Measurements from ENCODE around the gene VAMP4. TPM values are rescaled to one million over a fixed set of nuclear protein-coding genes. Genes with fewer than 3 reads are reported as not detected.
A peak's percentile ranks its signal among the peaks of the same experiment; 100 is the strongest.
"Not testable (repeated sequence)": the region's sequence is repeated elsewhere in the genome, so short reads cannot be mapped to it uniquely, and the experiment has no call there.

The VAMP4 gene
- total RNA-seq, 1 donor, result 7.3 TPM

GRCh38 chr1:171715813-171716251 is 26.0 kb downstream of the VAMP4 start:
- H3K4me3 ChIP-seq (ENCODE audit: low read depth, low read length), result no peak overlapping the region
- peak; percentile 50 for TF ChIP-seq CTCF (IDR thresholded peaks at IDR 0.05; ENCODE audit: insufficient read depth, low read depth, low read length)
- peak; percentile 43 for DNase-seq (ENCODE audit: low read depth)

DNA sequence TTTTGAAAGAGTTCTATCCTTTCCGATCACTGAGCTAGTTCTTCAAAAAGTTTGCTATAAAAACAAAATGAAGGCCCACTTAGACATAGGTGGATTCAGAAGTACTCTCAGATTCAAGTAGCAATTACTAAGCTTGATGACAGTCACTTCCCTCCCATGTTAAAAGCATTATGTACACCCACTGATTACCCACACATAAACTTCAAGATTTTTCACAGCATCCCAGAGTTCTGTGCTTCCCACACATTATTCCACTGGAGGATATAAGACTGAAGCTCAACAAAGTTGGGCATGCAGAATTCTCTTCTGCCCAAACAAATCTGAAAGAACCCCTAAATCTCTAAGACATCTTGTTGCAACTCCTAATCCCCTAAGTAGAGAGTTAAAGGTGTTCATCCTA is 29.5 kb downstream of the VAMP4 start:
- DNase-seq (ENCODE audit: low read depth), result no peak
- no peak for TF ChIP-seq CTCF (IDR thresholded peaks at IDR 0.05; ENCODE audit: insufficient read depth, low read depth, low read length)
- no peak overlapping the region for H3K4me3 ChIP-seq (ENCODE audit: low read depth, low read length)

DNA sequence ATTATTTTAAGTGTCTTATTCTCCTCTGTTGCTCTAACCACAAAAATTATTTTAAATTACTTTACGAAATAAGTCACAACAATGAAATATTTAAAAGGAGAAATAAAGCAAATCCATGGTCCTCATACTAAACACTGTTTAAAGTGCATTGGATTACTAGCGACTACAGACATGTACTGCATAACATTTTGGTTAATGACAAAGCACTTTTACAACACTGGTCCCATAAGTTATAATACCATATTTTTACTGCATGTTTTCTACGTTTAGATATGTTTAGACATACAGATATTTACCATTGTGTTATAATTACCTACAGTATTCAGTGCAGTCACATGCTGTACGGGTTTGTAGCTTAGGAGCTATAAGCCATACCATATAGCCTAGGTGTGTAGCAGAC is 30.2 kb downstream of the VAMP4 start:
- H3K4me3 ChIP-seq (ENCODE audit: low read depth, low read length), result no peak overlapping the region
- TF ChIP-seq CTCF (IDR thresholded peaks at IDR 0.05; ENCODE audit: insufficient read depth, low read depth, low read length), result no peak
- no peak for DNase-seq (ENCODE audit: low read depth)

DNA sequence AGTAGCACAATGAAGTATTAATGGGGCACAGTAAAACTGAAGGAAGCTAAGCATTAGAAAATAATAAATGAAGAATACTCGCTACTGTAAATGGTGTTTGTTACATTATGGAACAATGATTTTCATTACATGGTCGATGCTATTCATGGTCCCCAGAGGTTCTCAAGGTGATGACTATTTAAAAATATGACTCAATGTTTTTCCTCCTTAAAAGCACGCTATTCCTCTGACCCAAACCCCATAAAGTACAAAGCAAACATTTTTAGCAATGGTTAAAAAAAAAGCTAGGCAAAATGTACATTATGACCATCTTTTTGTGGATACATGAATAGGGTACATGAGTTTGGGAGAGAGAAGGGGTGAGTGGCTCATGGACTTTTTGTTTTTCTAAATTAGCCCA is 34.3 kb downstream of the VAMP4 start:
- DNase-seq (ENCODE audit: low read depth), result no peak
- no peak for TF ChIP-seq CTCF (IDR thresholded peaks at IDR 0.05; ENCODE audit: insufficient read depth, low read depth, low read length)

GRCh38 chr1:171702598-171702997 is 39.3 kb downstream of the VAMP4 start:
- no peak overlapping the region for H3K4me3 ChIP-seq (ENCODE audit: low read depth, low read length)
- no peak for DNase-seq (ENCODE audit: low read depth)
- no peak for TF ChIP-seq CTCF (IDR thresholded peaks at IDR 0.05; ENCODE audit: insufficient read depth, low read depth, low read length)

More for the DNA sequence above, 34.3 kb downstream of the VAMP4 start:
- no peak overlapping the region for H3K4me3 ChIP-seq (ENCODE audit: low read depth, low read length)

DNA sequence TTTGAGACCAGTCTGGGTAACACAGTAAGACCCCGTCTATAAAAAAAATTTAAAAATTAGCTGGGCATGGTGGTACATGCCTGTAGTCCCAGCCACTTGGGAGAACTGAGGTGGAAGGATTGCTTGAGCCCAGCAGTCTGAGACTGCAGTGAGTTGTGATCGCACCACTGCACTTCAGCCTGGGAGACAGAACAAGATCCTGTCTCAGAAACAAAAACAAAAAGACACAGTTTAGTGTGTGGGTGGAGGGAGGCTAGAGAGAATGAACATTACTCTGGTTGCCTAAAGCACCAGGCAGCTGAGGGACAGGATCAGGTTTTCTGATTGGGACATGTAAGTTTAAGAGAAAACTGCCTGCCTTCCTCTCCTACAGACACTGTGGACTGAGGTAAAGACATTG is 42.3 kb downstream of the VAMP4 start:
- H3K4me3 ChIP-seq (ENCODE audit: low read depth, low read length), result no peak overlapping the region
- TF ChIP-seq CTCF (IDR thresholded peaks at IDR 0.05; ENCODE audit: insufficient read depth, low read depth, low read length), result no peak
- no peak for DNase-seq (ENCODE audit: low read depth)

DNA sequence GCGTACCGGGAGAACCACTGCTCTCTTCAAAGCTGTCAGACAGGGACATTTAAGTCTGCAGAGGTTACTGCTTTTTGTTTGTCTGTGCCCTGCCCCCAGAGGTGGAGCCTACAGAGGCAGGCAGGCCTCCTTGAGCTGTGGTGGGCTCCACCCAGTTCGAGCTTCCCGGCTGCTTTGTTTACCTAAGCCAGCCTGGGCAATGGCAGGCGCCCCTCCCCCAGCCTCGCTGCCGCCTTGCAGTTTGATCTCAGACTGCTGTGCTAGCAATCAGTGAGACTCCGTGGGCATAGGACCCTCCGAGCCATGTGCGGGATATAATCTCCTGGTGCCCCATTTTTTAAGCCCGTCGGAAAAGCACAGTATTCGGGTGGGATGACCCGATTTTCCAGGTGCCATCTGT is 46.1 kb downstream of the VAMP4 start:
- H3K4me3 ChIP-seq (ENCODE audit: low read depth, low read length), result not testable (repeated sequence)

DNA sequence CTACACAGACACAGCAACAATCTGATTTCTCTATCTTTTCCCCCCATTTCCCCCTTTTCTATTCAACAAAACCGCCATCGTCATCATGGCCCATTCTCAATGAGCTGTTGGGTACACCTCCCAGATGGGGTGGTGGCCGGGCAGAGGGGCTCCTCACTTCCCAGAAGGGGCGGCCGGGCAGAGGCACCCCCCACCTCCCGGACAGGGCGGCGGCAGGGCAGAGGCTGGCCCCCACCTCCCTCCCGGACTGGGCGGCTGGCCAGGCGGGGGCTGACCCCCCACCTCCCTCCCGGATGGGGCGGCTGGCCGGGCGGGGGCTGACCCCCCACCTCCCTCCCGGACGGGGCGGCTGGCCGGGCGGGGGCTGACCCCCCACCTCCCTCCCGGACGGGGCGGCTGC is 48.3 kb downstream of the VAMP4 start:
- not testable (repeated sequence) for H3K4me3 ChIP-seq (ENCODE audit: low read depth, low read length)

More for the DNA sequence above, 46.1 kb downstream of the VAMP4 start:
- not testable (repeated sequence) for DNase-seq (ENCODE audit: low read depth)

More for the DNA sequence above, 48.3 kb downstream of the VAMP4 start:
- not testable (repeated sequence) for DNase-seq (ENCODE audit: low read depth)
